NCI-H774 (cell line): Measurements from ENCODE around the gene ZNF784.

ENCODE experiments used
- DNase-seq: peaks from one replicate; lab custom pipeline; 2025; lab: John Stamatoyannopoulos, UW

ZNF784 gene, protein sequence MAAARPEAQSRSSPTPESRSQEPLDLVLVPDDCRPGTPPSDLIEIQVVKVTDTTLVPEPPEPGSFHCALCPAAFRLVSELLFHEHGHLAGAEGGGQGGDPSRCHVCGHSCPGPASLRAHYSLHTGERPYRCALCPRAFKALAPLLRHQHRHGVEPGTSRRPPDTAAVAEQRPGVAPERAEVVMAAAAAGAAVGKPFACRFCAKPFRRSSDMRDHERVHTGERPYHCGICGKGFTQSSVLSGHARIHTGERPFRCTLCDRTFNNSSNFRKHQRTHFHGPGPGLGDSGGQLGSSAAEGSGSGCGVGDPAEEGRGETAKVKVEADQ

GRCh38 chr19:55624109-55625003, at the start of gene ZNF784:
ZNF784 (minus strand) TSS chr19:55624566; CDS start chr19:55624561, 5 bp downstream.
- DNase-seq = peak; percentile 87

- no peak for DNase-seq
Measured at GRCh38 chr19:55673889-55674288, 49.5 kb upstream of the ZNF784 start.

- no peak for DNase-seq
Measured at GRCh38 chr19:55673465-55673864, 49.1 kb upstream of the ZNF784 start.

GRCh38 chr19:55672418-55672817, 48.1 kb upstream of the ZNF784 start:
- DNase-seq = no peak

GRCh38 chr19:55671054-55671378, 46.6 kb upstream of the ZNF784 start:
- no peak for DNase-seq

- DNase-seq = peak; percentile 39
Measured at GRCh38 chr19:55670280-55671053, 46.1 kb upstream of the ZNF784 start.

DNA sequence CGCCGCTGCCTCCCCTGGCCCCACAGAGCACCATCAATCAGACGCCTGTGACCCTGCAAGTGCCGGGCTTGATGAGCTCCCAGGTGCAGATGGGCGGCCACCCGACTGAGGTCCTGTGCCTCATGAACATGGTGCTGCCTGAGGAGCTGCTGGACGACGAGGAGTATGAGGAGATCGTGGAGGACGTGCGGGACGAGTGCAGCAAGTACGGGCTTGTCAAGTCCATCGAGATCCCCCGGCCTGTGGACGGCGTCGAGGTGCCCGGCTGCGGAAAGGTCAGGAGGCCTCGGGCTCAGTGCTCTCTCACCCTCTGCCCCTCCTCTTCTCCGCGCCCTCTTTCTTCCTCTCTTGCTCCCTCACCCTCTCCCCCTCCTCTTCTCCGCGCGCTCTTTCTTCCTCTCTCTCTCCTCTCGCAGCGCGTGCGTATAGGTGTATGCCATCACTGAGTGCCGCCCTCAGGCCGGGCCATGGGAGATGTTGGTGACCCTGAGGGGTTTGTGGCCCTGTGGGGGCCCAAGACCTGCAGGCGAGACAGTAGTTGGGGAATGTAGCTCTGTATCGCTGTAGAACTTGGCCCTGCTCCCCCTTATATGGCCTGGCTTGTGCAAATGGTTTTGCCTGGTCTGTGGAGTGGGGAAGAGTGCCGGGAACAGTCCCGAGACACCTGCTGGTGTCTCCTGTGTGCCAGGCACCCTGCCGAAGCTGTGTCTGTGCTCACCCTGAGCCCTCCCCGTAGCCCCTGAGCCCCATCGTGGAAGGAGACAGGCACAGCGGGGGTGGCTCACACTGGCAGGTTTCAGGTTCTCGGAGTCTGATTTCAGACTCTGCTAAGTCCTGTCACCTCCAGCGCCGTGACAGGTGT, 45.3 kb upstream of the ZNF784 start:
- DNase-seq = no peak

DNA sequence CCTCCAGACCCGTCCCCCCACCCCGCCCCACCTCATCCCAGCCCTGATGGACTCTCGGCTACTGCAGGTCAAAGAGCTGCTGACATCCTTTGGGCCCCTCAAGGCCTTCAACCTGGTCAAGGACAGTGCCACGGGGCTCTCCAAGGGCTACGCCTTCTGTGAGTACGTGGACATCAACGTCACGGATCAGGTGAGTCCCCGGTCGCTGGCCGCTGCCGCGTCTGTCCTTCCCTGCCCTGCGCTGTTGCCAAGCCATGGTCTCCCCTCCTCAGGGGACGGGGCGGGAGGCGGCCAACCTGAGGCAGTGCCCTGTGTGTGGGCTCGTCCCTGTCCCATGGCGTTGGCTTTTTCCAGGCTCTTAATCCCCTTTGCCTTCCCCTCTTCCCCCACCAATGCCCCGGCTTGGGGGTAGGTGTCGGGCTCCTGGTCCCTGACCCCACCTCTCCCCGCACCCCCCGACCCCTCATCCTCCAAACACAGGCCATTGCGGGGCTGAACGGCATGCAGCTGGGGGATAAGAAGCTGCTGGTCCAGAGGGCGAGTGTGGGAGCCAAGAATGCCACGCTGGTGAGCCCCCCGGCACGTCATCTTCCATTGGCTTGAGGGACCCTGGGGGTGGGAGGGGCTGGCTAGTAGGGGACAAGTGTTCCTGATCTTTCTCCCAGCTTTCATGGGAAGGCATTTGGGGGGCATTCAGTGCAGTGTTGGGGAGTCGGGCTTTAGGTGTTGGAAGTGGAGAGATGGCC, 44.4 kb upstream of the ZNF784 start:
- no peak for DNase-seq

DNA sequence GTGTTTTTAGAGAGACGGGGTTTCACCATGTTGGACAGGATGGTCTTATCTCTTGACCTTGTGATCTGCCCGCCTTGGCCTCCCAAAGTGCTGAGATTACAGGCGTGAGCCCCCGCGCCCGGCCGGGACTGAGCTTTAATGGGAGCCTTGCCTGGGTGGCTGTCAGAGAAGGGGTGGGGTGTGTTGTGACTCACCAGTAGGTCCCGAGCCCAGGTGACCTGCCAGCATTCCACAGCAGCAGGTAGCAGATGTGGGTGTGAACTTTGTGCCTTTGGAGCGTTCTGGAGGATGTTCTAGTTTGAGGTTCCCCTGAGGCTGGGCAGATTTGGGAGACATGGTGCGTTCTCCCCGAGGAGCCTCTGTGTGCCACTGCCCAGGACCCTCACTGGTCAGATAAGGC, 43.6 kb upstream of the ZNF784 start:
- no peak for DNase-seq

- no peak for DNase-seq
Measured at GRCh38 chr19:55667511-55667910, 43.1 kb upstream of the ZNF784 start.

DNA sequence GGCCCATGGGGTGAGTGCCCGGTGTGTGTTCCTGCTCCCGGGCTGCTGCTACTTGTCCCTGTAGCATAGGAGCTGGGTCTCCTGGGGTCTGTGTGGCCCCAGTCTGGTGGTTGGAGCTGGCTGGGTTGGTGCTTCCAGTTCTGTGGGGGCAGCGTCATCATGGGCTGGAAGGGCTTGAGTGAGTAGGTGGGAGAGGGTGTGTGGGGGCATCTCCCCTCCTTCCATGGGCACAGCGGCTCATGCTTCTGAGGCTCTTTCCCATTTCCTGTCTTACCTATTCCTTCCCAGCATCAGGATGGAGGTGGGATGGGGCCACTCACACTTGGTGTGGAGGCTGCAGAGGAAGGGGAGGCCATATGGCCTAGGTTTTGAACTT, 42.6 kb upstream of the ZNF784 start:
- DNase-seq = no peak

- DNase-seq = no peak
Measured at GRCh38 chr19:55666343-55667005, 42.1 kb upstream of the ZNF784 start.

- DNase-seq = no peak
Measured at GRCh38 chr19:55663846-55664536, 39.6 kb upstream of the ZNF784 start.

DNA sequence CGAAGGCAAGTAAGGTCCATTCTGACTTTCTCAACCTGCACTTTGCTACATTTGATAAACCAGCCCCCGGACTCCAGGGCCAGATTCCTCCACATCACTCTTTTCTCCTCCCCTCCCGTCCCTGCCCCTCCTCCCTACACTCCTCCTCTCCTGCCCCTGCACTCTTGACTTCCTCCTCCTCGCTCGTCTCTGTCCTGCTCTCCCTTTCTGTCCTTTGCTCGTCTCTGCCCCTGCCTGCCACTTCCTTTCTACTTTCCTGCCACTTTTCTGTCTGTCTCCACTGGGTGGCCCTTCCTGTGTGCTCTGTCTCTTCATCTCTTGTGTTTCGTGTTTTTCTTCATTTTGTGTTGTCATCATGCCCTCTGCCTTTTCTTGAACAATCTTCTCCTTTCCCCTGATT, 37.5 kb upstream of the ZNF784 start:
- DNase-seq = no peak

DNA sequence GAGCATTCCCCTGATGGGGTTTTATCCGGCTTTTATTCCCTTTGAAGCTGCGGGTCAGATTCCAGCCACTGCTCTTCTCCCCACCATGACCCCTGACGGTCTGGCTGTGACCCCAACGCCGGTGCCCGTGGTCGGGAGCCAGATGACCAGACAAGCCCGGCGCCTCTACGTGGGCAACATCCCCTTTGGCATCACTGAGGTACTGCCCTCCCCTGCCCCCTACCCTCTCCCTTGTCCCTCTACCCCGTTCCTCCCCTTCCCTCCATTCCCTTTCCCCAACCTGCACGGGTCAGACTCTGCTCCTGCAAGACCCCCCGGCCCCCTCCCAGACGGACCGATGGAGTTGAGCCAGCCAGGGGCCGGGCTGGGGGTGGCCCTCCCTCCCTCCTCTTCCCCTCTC, 36.6 kb upstream of the ZNF784 start:
- DNase-seq = no peak

GRCh38 chr19:55660404-55660803, 36.0 kb upstream of the ZNF784 start:
- no peak for DNase-seq

DNA sequence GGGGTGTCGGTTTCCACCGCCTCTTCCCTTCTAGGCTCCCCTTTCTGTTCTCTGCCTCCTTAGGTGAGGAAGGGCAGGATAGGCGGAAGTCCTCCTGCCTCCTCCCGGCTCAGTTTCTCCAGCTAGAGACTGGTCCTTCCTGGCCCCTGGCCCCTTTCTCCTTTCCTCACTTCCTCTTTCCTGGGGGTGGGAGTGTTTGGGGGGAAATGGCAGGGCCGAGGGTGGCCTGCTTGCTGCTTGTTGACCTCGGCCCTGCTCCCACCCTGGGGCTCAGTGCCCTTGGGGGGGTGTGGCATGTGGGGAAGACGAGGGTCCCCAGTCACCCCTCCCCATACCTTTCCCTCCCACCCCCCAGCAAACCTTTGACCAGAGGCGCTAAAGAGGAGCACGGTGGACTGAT, 35.5 kb upstream of the ZNF784 start:
- DNase-seq = no peak

GRCh38 chr19:55658846-55659459, 34.6 kb upstream of the ZNF784 start:
- DNase-seq = no peak

DNA sequence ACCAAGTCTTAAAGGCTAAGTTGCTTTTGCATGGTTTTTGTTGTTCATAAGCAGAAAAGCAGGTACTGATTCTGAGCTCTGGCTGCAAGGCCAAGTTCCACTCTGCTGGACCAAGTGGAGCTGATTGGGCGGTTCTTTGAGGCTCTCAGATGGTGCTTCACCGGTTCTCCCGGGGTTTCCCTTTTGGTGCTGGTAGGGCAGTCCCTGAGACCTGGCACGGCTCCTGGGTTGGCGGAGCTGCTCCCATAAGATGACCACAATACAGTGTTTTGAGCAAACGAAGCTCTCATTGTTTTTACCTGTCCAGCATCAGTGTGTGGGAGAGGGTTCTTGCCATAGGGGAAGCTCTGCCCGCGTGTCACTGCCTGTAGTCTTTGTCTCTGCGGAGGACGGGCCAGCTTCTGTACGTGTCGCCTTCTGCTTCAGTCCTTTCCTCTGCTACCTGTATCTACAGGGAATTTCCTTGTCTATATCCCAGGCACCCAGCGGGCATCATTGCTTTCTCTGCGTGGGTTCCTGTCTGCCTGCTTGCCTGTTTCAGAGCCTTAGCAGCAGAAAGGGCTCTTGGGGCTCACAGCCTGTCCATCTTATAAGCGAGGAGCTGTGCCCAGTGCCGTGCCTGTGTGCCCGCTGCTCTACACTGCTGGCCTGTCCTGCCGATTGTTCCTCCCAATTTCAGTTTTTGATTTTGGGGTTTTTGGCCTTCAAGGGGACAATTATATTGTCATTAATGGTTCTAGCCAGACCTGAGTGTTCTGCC, 32.8 kb upstream of the ZNF784 start:
- DNase-seq = no peak
